Cardiac muscle cell (in vitro differentiated cells and primary cell): Measurements from ENCODE around the gene EIF3K. TPM values are rescaled to one million over a fixed set of nuclear protein-coding genes. Genes with fewer than 3 reads are reported as not detected.
A peak's percentile ranks its signal among the peaks of the same experiment; 100 is the strongest.

Experiments
- DNase-seq, 2 donors: peaks; one replicate each; pipeline versions ENCODE4 v3.0.0 to v3.0.0-alpha.2; 2010 to 2017; ENCODE audit warnings: low read depth in 1 of 2, low spot score in 1 of 2
- H3K27ac ChIP-seq: fragments of 200-600 bp; sonication (generic); 2 replicates; pipeline ENCODE4 v1.5.1; 2016
- H3K27me3 ChIP-seq: fragments of 200-600 bp; sonication (generic); 2 replicates; pipeline ENCODE4 v1.6.0; 2016; ENCODE audit warnings: control low read depth
- H3K36me3 ChIP-seq: fragments of 200-600 bp; sonication (generic); 2 replicates; pipeline ENCODE4 v1.5.1; 2016; ENCODE audit warnings: control low read depth
- H3K4me1 ChIP-seq: fragments of 200-600 bp; sonication (generic); 2 replicates; pipeline ENCODE4 v1.8.1; 2017; ENCODE audit warnings: low read depth, mild to moderate bottlenecking, mixed run types
- H3K4me3 ChIP-seq: fragments of 200-600 bp; sonication (generic); 2 replicates; pipeline ENCODE4 v1.5.1; 2016; ENCODE audit warnings: mild to moderate bottlenecking
- H3K9me3 ChIP-seq: fragments of 200-600 bp; sonication (generic); 2 replicates; pipeline ENCODE4 v1.5.1; 2017; ENCODE audit warnings: low read depth, mild to moderate bottlenecking, control low read depth
- CTCF ChIP-seq: IDR thresholded peaks from 2 replicates; pipeline ENCODE4 v1.5.1; 2012; ENCODE audit warnings: low read depth, mild to moderate bottlenecking, low read length
- polyA plus RNA-seq: library from polyadenylated mRNA; unstranded; fragments of >200 nt; fragmentation: Nextera tagmentation; extraction: Ambion mirVana; gene quantifications from 2 replicates; pipeline ENCODE4 v1.2.1, GENCODE V29; 2016
- total RNA-seq: library from RNA; depleted of rRNA; stranded (reverse); fragments of >200 nt; gene quantifications from 2 replicates; pipeline ENCODE4 v1.2.3, GENCODE V29; 2016

EIF3K gene
- total and polyA plus RNA-seq, 2 experiments from 2014 or later = 455 to 504 TPM

- Histone ChIP-seq H3K36me3 (peaks cover 4% of the 10 kb centered on the region), H3K27ac (peak overlapping the region; percentile 98), H3K4me1 (peaks cover 95% of the 10 kb centered on the region), H3K4me3 (no peak overlapping the region), H3K9me3 (no peaks in the 10 kb centered on the region), H3K27me3 (no peaks in the 10 kb centered on the region)
- DNase-seq = peak; percentile 30 to 75
- TF ChIP-seq CTCF = no peak
These were observed 47.9 kb downstream of the EIF3K start for GRCh38 chr19:38666663-38667511.

- no peak for TF ChIP-seq CTCF
- Histone ChIP-seq H3K27ac (peak overlapping the region; percentile 98), H3K27me3 (no peaks in the 10 kb centered on the region), H3K4me1 (peaks cover 89% of the 10 kb centered on the region), H3K4me3 (no peak overlapping the region), H3K36me3 (peaks cover 4% of the 10 kb centered on the region), H3K9me3 (no peaks in the 10 kb centered on the region)
- no peak for DNase-seq
These were observed 48.7 kb downstream of the EIF3K start for GRCh38 chr19:38667661-38668171.

- H3K4me3 ChIP-seq = no peak overlapping the region
- no peak for DNase-seq
- peak overlapping the region; percentile 92 for H3K27ac ChIP-seq
- H3K9me3 ChIP-seq = no peaks in the 10 kb centered on the region
- peaks cover 4% of the 10 kb centered on the region for H3K36me3 ChIP-seq
- H3K27me3 ChIP-seq = no peaks in the 10 kb centered on the region
- peaks cover 80% of the 10 kb centered on the region for H3K4me1 ChIP-seq
- no peak for TF ChIP-seq CTCF
These were observed 50.6 kb downstream of the EIF3K start for GRCh38 chr19:38669552-38669951.

GRCh38 chr19:38670921-38671398 is 52.0 kb downstream of the EIF3K start:
- no peaks in the 10 kb centered on the region for H3K27me3 ChIP-seq
- H3K4me3 ChIP-seq = no peak overlapping the region
- H3K9me3 ChIP-seq = no peaks in the 10 kb centered on the region
- peaks cover 80% of the 10 kb centered on the region for H3K4me1 ChIP-seq
- TF ChIP-seq CTCF = no peak
- DNase-seq = peak in 1 of 2 donors; percentile 59
- H3K36me3 ChIP-seq = no peaks in the 10 kb centered on the region
- peak overlapping the region; percentile 92 for H3K27ac ChIP-seq

GRCh38 chr19:38671654-38672053 is 52.7 kb downstream of the EIF3K start:
- no peak overlapping the region for H3K4me3 ChIP-seq
- TF ChIP-seq CTCF = no peak
- no peaks in the 10 kb centered on the region for H3K9me3 ChIP-seq
- peaks cover 76% of the 10 kb centered on the region for H3K4me1 ChIP-seq
- no peak for DNase-seq
- peak overlapping the region; percentile 92 for H3K27ac ChIP-seq
- H3K27me3 ChIP-seq = no peaks in the 10 kb centered on the region
- H3K36me3 ChIP-seq = no peaks in the 10 kb centered on the region
